Right forelimb (tissue), 1 donor: Measurements from ENCODE around the gene TDRD6.
"Not testable (repeated sequence)": the region's sequence is repeated elsewhere in the genome, so short reads cannot be mapped to it uniquely, and the experiment has no call there.

Experiments
- DNase-seq: peaks from one replicate; pipeline ENCODE4 v3.0.0-alpha.2; 2018

Gene TDRD6

GRCh38 chr6:46744159-46744725, 56.6 kb downstream of the TDRD6 start:
- not testable (repeated sequence) for DNase-seq

DNA sequence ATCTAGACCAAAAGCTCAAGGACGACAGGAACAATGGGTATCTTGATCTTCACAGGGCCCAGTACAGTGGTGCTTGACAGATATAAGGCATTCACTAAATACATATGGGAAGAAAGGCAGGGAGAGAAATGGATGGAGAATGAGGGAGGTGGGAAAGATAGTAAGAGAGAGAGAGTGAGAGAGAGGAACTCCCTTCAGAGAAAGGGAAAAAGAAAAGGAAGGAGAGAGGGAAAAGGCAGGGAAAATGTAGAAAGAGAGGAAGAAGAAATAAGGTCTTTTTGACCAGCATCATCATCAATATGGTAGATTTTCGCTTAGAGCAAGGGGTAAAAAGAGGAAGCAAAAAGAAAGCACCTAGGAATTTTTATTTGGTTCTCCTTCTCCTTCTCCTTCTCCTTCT, 58.3 kb downstream of the TDRD6 start:
- DNase-seq = no peak

- no peak for DNase-seq
Observed at GRCh38 chr6:46746696-46747095, 59.0 kb downstream of the TDRD6 start, which contains the start of gene ANKRD66. Gene ANKRD66, plus strand, starts transcription at chr6:46746933. Its CDS starts 5,016 bp downstream, at chr6:46751949.

DNA sequence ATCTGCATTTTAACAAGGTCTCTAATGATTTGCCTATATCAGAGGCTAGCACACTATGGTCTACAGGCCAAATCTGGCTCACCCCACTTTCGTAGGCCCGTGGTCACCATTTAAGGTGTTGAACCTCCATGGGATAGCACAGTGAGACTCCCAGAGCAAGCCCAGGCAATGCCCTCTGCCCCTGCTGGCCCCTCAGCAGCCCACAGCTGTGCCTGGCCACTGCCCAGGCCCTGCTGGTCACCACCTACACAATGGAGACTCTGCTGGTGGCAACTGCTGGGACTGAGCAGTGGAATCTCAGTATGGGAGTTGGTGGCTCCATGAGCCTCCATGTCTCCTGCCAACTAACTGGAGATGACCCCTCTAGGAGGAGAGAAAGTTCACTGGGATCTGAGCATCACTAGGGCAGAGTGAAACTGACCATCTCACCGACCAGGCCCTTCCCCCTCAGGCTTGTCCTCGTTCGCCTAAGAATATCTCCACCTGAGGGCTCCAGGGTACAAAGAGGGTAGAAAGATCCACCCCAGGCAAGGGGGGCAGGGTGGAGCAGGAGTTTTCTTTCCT, 61.3 kb downstream of the TDRD6 start:
- no peak for DNase-seq

- no peak for DNase-seq
Observed at GRCh38 chr6:46749731-46750130, 62.0 kb downstream of the TDRD6 start.

GRCh38 chr6:46751658-46752057, 64.0 kb downstream of the TDRD6 start:
- DNase-seq = no peak
